ENCODE measurements around the gene SSTR5.

The SSTR5 gene

GRCh38 chr16:1056196-1056595, 16.4 kb upstream of the SSTR5 start:
- DNase-seq, result no peak

- DNase-seq, result no peak
Observed at GRCh38 chr16:1057252-1057932, 15.2 kb upstream of the SSTR5 start.

GRCh38 chr16:1058216-1058615, 14.3 kb upstream of the SSTR5 start:
- no peak for DNase-seq

- no peak for DNase-seq
Observed at GRCh38 chr16:1059310-1059709, 13.2 kb upstream of the SSTR5 start.

- DNase-seq, result no peak
Observed at GRCh38 chr16:1060416-1061340, 11.9 kb upstream of the SSTR5 start.

- no peak for DNase-seq
Observed at GRCh38 chr16:1061769-1062505, 10.6 kb upstream of the SSTR5 start.

GRCh38 chr16:1062895-1063294, 9.7 kb upstream of the SSTR5 start:
- DNase-seq, result no peak

- DNase-seq, result no peak
Observed at GRCh38 chr16:1063728-1064127, 8.8 kb upstream of the SSTR5 start.

- DNase-seq, result no peak
Observed at GRCh38 chr16:1065469-1066128, 6.9 kb upstream of the SSTR5 start.

GRCh38 chr16:1066584-1067172, 5.9 kb upstream of the SSTR5 start:
- DNase-seq, result no peak

GRCh38 chr16:1067629-1068028, 4.9 kb upstream of the SSTR5 start:
- no peak for DNase-seq

GRCh38 chr16:1068451-1068850, 4.1 kb upstream of the SSTR5 start:
- DNase-seq, result no peak

GRCh38 chr16:1069154-1069553, 3.4 kb upstream of the SSTR5 start:
- DNase-seq, result no peak

GRCh38 chr16:1070084-1070863, 2.3 kb upstream of the SSTR5 start:
- DNase-seq, result no peak

GRCh38 chr16:1070864-1071408, 1.6 kb upstream of the SSTR5 start:
- no peak for DNase-seq

GRCh38 chr16:1071561-1072225, 854 bp upstream of the SSTR5 start:
- no peak for DNase-seq

- DNase-seq, result no peak
Observed at GRCh38 chr16:1073262-1073558, 663 bp downstream of the SSTR5 start.

- no peak for DNase-seq
Observed at GRCh38 chr16:1073566-1074378, 1.2 kb downstream of the SSTR5 start.

- DNase-seq, result no peak
Observed at GRCh38 chr16:1074379-1074649, 1.8 kb downstream of the SSTR5 start.

GRCh38 chr16:1075546-1075945, 3.0 kb downstream of the SSTR5 start:
- no peak for DNase-seq

All from NCI-H748 treated with DMSO at 0.1 percent for 48 hours (cell line).